T-cell (primary cell): ENCODE data around the gene ARRDC3. TPM values are rescaled to one million over a fixed set of nuclear protein-coding genes. Genes with fewer than 3 reads are reported as not detected.

Experiments used
- ATAC-seq, 4 experiments: fragments of 200-7000 bp in 3 of 4; fragments of 150-1000 bp in 1 of 4; cut with Tn5 transposase; replicated peaks in 1 of 4; 1 replicate in 3 of 4; 2 replicates in 1 of 4; pipeline ENCODE4 v1.10.0; 2021; ENCODE audit warnings: moderate library complexity in 3 of 4, mild to moderate bottlenecking in 2 of 4, moderate number of reproducible peaks in 1 of 4
- CTCF ChIA-PET, 2 donors: fragments of 300-600 bp; sonication (Branson Sonifier 250); formaldehyde crosslinking; loops; one replicate each; lab custom pipeline; 2022; ENCODE audit warnings: antibody characterized with exemption in 2 of 2; lab: Charles Lee
- POLR2A ChIA-PET, 2 donors: fragments of 300-600 bp; sonication (Branson Sonifier 250); formaldehyde crosslinking; loops; one replicate each; lab custom pipeline; 2022; ENCODE audit warnings: antibody characterized with exemption in 2 of 2; lab: Charles Lee
- DNase-seq, 35 experiments: peaks; one replicate each; pipeline versions ENCODE4 v3.0.0 to v3.0.0-alpha.2; 2013 to 2023
- H3K27ac ChIP-seq: one replicate; pipeline ENCODE4 v1.5.1; 2013; ENCODE audit warnings: low read length
- H3K27me3 ChIP-seq, 2 experiments: replicated peaks in 1 of 2; 1 replicate in 1 of 2; 2 replicates in 1 of 2; pipeline versions ENCODE4 v1.6.1 to v1.7.0; 2013; ENCODE audit warnings: low read length in 1 of 2, mixed read lengths in 1 of 2; ENCODE audit not compliant: control insufficient read depth in 2 of 2, insufficient read depth in 2 of 2; ENCODE audit errors: extremely low read depth in 1 of 2
- H3K36me3 ChIP-seq, 2 donors: 1 replicate in 1 of 2; 2 replicates in 1 of 2; pipeline versions ENCODE4 v1.6.1 to v1.7.0; 2013; ENCODE audit warnings: low read length in 1 of 2; ENCODE audit not compliant: control insufficient read depth in 2 of 2, insufficient read depth in 1 of 2; ENCODE audit errors: extremely low read depth in 1 of 2
- H3K4me1 ChIP-seq, 2 experiments: 1 replicate in 1 of 2; 2 replicates in 1 of 2; pipeline versions ENCODE4 v1.6.1 to v1.7.0; 2013; ENCODE audit warnings: low read length in 2 of 2, mixed read lengths in 1 of 2; ENCODE audit not compliant: insufficient read depth in 2 of 2, control insufficient read depth in 1 of 2; ENCODE audit errors: extremely low read depth in 1 of 2
- H3K4me3 ChIP-seq, 2 donors: 1 replicate in 1 of 2; 2 replicates in 1 of 2; pipeline versions ENCODE4 v1.5.1 to v1.7.0; 2013; ENCODE audit warnings: mild to moderate bottlenecking in 2 of 2, low read length in 1 of 2, moderate library complexity in 1 of 2; ENCODE audit not compliant: control insufficient read depth in 1 of 2; ENCODE audit errors: extremely low read depth in 1 of 2
- H3K9me3 ChIP-seq: 2 replicates; pipeline ENCODE4 v1.7.0; 2013
- H3K27ac Mint-ChIP-seq, 2 donors: one replicate each; pipeline ENCODE4 v1.8.0; 2020 to 2021; ENCODE audit warnings: mild to moderate bottlenecking in 2 of 2, mixed read lengths in 2 of 2
- H3K27me3 Mint-ChIP-seq, 2 donors: one replicate each; pipeline ENCODE4 v1.8.0; 2021 to 2022; ENCODE audit warnings: mixed read lengths in 2 of 2
- H3K36me3 Mint-ChIP-seq: one replicate; pipeline ENCODE4 v1.8.0; 2021; ENCODE audit warnings: mixed read lengths
- H3K4me1 Mint-ChIP-seq, 3 donors: one replicate each; pipeline ENCODE4 v1.8.0; 2020 to 2022; ENCODE audit warnings: mixed read lengths in 3 of 3, mild to moderate bottlenecking in 1 of 3
- H3K4me3 Mint-ChIP-seq, 3 donors: one replicate each; pipeline ENCODE4 v1.8.0; 2020 to 2022; ENCODE audit warnings: mild to moderate bottlenecking in 3 of 3, mixed read lengths in 3 of 3, moderate library complexity in 3 of 3
- H3K9me3 Mint-ChIP-seq, 3 donors: one replicate each; pipeline ENCODE4 v1.8.0; 2020 to 2022; ENCODE audit warnings: mixed read lengths in 3 of 3
- WGBS: methylation state at CpG from one replicate; pipeline ENCODE4 v1.1.5; 2013; ENCODE audit warnings: missing lambda C conversion rate; ENCODE audit not compliant: insufficient coverage; 5-methylcytosine and 5-hydroxymethylcytosine counted together
- total RNA-seq, 35 experiments: library from RNA in 6 of 35; stranded (reverse) in 6 of 35; fragments of 120-200 nt in 1 of 35; gene quantifications; one replicate each; pipeline versions ENCODE4 v1.2.1 to v1.2.4 and lab custom pipeline; 2013 to 2026

Gene ARRDC3
- total RNA-seq, 5 donors from 2014 or later (not counting 1 experiment from before 2014, with no cell fraction given), result 107 to 219 (median 127) TPM

DNA sequence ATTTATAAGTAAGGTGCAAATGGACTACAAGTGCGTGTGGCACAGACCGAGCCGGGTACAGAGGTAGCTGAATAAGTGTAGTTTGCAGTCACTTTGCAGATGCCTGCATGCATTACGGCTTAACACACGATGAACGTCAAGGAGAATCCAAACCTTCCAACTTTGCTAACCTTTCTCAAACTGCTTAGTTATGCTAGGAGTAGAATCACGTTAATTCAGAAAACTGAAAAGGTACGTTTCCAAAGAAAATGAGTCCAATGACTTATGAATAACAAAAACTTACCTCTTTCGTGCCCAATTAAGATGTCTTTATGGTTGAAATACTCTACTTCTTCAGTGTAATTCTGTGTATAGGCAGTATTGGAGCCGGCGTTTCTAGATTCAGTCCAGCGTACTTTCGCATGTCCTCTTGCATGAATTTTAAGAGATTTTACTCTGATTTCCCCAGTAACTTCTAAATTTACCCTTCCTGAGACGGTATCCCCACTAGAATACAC is 539 bp downstream of the ARRDC3 start:
- Mint-ChIP-seq H3K27ac (peak overlapping the region; percentile 99), H3K36me3 (peaks cover 20% of the 10 kb centered on the region), H3K4me3 (peak overlapping the region; percentile 91 to 96 (median 92)), H3K27me3 (no peaks in the 10 kb centered on the region), H3K4me1 (peaks cover 29 to 32% (median 30%) of the 10 kb centered on the region in 3 donors), H3K9me3 (no peaks in the 10 kb centered on the region)
- POLR2A ChIA-PET, result interaction anchor here (0.6 to 2.0 kb wide), 20 partner anchors 8 to 972 kb away, joined by 3 to 17 read pairs (median 4); partner anchors contain the start of genes CETN3 (in 1 of the 2), LYSMD3 (in 1 of the 2), MBLAC2 (in 1 of the 2) and POLR3G (in 1 of the 2)
- CTCF ChIA-PET, result interaction anchor here in 1 of 2 donors (0.7 to 5.7 kb wide), 11 partner anchors 10 to 972 kb away, joined by 3 to 126 read pairs (median 4); partner anchors contain the start of gene CETN3
- Histone ChIP-seq H3K36me3 (peaks cover 0 to 4% of the 10 kb centered on the region in 2 donors), H3K4me3 (peak overlapping the region; percentile 96 to 97), H3K9me3 (no peaks in the 10 kb centered on the region), H3K4me1 (peaks cover 11 to 17% of the 10 kb centered on the region in 2 experiments), H3K27me3 (no peaks in the 10 kb centered on the region), H3K27ac (peak overlapping the region; percentile 99)
- DNase-seq (peak in 20 of 35 experiments; percentile 6 to 59 (median 22)), ATAC-seq (no peak)
- no CpG with 5 or more reads among the region's 14 CpGs for WGBS

DNA sequence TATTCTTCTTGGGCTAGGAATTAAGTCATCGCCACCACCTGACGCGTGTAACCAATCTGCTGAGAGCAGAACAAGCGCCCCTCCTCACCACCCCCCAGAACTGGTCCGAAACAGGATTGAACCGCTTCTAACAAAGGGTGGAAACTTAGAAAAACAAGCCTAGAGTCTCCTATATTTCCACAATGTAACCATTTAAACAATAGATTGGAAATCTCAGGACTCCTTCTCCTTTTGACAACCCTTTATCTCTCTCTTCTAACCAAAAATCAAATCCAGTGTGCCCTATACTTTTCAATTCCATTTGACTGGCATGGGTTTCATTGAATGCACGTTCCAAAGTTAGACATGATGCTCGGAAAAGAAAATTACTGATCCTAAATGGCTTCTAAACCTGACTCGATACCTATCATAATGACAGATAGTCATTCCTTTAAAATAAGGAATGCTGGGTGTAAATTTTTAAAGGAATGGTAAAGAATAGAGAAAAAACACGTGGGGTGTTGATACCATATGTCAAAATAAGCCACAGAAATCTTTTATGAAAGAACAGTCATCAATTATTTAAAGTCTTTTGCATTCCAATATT is 1.2 kb downstream of the ARRDC3 start:
- peak overlapping the region; percentile 99 for H3K27ac ChIP-seq
- peaks cover 0 to 4% of the 10 kb centered on the region in 2 donors for H3K36me3 ChIP-seq
- Mint-ChIP-seq H3K9me3 (no peaks in the 10 kb centered on the region), H3K27ac (peak overlapping the region; percentile 99), H3K4me1 (peaks cover 29 to 39% (median 37%) of the 10 kb centered on the region in 3 donors), H3K27me3 (no peaks in the 10 kb centered on the region), H3K4me3 (peak overlapping the region; percentile 91 to 96 (median 92)), H3K36me3 (peaks cover 27% of the 10 kb centered on the region)
- ATAC-seq, result peak in 3 of 4 experiments; percentile 10 to 29 (median 18)
- H3K9me3 ChIP-seq, result no peaks in the 10 kb centered on the region
- ChIA-PET CTCF (interaction anchor here in 1 of 2 donors (1.7 kb wide), 1 partner anchor 68 kb away, joined by 4 read pairs; no protein-coding TSS in a partner anchor), POLR2A (interaction anchor here in 1 of 2 donors (1.9 kb wide), 3 partner anchors 68 to 103 kb away, joined by 4 to 17 read pairs (median 13); no protein-coding TSS in a partner anchor)
- peak overlapping the region; percentile 96 to 97 for H3K4me3 ChIP-seq
- peaks cover 11 to 17% of the 10 kb centered on the region in 2 experiments for H3K4me1 ChIP-seq
- H3K27me3 ChIP-seq, result no peaks in the 10 kb centered on the region
- DNase-seq, result peak; percentile 35 to 87 (median 77)
- WGBS, result 0% methylated on average over 6 of the region's 10 CpGs

DNA sequence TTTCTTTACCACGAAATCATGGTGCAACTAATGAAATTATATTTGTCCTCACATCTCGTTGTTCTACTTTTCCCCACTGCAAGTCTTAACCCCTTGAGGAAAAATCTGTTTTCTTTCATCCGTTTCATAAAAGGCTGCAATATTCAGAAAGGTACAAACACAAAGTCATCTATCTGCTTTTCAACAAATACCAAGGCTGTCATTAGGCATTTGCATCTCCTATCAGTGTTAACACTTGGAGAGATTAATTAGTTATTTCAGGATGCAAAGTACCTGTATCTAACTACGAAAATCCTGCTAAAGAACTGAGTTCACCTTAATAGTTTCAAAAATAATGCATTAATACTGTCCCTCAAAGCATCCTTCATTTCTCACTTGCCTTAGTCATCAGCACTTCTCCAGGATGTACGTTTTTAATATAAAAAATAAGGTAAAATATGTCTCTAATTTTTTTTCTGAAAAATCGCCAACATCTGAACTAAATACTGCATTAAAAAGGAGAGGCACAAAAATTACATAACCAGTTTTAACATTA is 1.8 kb downstream of the ARRDC3 start:
- no peak for ATAC-seq
- POLR2A ChIA-PET, result interaction anchor here (0.6 to 2.1 kb wide), 25 partner anchors 10 to 972 kb away, joined by 3 to 22 read pairs (median 6); partner anchors contain the start of genes CETN3 (in 2 of the 2) and LYSMD3 (in 1 of the 2)
- Histone ChIP-seq H3K9me3 (no peaks in the 10 kb centered on the region), H3K4me3 (peak overlapping the region; percentile 96 to 97), H3K36me3 (peaks cover 0 to 7% of the 10 kb centered on the region in 2 donors), H3K4me1 (peaks cover 14 to 17% of the 10 kb centered on the region in 2 experiments), H3K27ac (peak overlapping the region; percentile 99), H3K27me3 (no peaks in the 10 kb centered on the region)
- H3K4me3 Mint-ChIP-seq, result peak overlapping the region; percentile 91 to 96 (median 92)
- WGBS, result no CpG with 5 or more reads among the region's 6 CpGs
- H3K9me3 Mint-ChIP-seq, result no peaks in the 10 kb centered on the region
- H3K27ac Mint-ChIP-seq, result peak overlapping the region; percentile 99
- H3K27me3 Mint-ChIP-seq, result no peaks in the 10 kb centered on the region
- peaks cover 28% of the 10 kb centered on the region for H3K36me3 Mint-ChIP-seq
- CTCF ChIA-PET, result interaction anchor here in 1 of 2 donors (0.7 to 1.1 kb wide), 5 partner anchors 50 to 907 kb away, joined by 3 read pairs; partner anchors contain the start of genes MBLAC2 and POLR3G
- H3K4me1 Mint-ChIP-seq, result peaks cover 29 to 40% (median 40%) of the 10 kb centered on the region in 3 donors
- DNase-seq, result no peak

DNA sequence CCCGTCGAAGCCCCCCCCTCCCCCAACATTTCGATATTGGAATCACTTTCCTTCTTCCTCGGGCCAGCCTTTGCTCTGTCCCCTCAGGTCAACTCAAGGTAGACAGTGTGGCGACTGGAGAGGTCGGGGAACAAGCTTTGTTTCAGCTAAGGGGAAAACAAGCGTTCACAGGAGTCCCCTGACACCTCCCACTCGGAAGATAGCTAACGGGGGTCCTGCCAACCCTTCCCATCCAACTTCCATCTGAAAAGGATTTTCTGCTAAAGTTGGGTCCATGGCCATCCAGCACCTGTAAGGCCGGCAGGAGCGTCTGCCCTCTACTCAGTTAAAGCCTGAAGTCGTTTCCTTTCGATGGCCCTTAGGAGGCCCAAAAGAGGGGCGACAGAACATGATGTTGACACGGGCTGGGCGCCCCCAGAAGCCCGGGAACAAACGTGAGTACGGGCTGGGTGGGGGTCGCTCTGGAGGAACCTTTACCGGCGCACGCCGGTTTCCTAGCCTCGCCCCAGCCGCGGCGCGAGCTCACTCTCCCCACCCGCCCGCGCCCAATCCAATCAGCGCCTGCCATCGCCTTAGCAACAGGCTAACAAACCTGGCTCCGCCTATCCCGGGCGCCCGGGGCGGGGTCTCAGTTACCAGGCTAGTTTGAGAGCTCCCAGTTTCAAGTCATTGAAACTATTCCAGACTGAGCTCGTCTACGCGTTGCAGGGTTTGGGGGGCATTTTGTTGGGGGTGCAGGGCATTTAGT is 2.5 kb downstream of the ARRDC3 start:
- Histone ChIP-seq H3K27ac (peak overlapping the region; percentile 99), H3K4me3 (peak overlapping the region; percentile 96 to 97), H3K36me3 (peaks cover 0 to 9% of the 10 kb centered on the region in 2 donors), H3K4me1 (peaks cover 14 to 17% of the 10 kb centered on the region in 2 experiments), H3K9me3 (no peaks in the 10 kb centered on the region), H3K27me3 (no peaks in the 10 kb centered on the region)
- Mint-ChIP-seq H3K4me1 (peaks cover 29 to 45% (median 42%) of the 10 kb centered on the region in 3 donors), H3K9me3 (no peaks in the 10 kb centered on the region), H3K4me3 (peak overlapping the region; percentile 91 to 96 (median 92)), H3K27me3 (no peaks in the 10 kb centered on the region), H3K36me3 (peaks cover 31% of the 10 kb centered on the region), H3K27ac (peak overlapping the region; percentile 99)
- under 1% methylated on average over 28 of the region's 42 CpGs for WGBS
- ATAC-seq (peak; percentile 66 to 72 (median 70)), DNase-seq (peak; percentile 96 to 99 (median 98))
- ChIA-PET CTCF (interaction anchor here in 1 of 2 donors (0.6 to 1.2 kb wide), 8 partner anchors 10 to 906 kb away, joined by 3 to 5 read pairs (median 3); partner anchors contain the start of genes MBLAC2 and POLR3G), POLR2A (interaction anchor here (0.6 to 2.1 kb wide), 29 partner anchors 9 to 971 kb away, joined by 3 to 22 read pairs (median 5); partner anchors contain the start of genes CETN3 (in 2 of the 2), LYSMD3 (in 1 of the 2), MBLAC2 (in 1 of the 2) and POLR3G (in 1 of the 2))

DNA sequence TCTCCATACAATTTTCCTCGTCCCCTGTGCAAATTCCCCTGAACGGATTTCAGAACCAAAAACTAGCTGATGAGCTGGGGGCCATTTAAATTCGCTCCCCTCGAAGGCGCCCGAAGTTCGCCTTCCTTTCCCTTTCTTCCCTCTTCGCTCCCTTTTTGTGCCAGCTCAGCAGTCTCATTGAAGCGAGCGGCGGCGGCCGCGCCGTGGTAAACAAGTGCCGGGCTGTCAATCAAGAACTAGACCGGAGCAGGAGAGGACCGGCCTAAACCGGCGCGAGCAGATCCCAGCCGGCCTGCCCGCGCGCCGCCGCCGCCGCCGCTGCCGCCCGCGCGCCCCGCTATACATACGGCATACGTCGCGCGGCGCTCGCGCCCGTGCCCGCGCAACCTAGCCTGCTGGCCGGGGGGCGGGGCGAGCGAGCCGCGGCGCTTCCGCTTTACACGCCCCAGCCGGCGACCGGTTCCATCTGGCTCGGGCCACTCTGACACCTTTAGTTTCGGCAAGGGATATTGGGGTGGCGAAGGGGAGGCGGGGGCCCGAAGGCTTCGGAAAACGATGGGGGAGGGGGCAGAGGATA is 3.1 kb downstream of the ARRDC3 start:
- Histone ChIP-seq H3K36me3 (peaks cover 0 to 14% of the 10 kb centered on the region in 2 donors), H3K27ac (peak overlapping the region; percentile 99), H3K27me3 (no peaks in the 10 kb centered on the region), H3K4me1 (peaks cover 14 to 17% of the 10 kb centered on the region in 2 experiments), H3K4me3 (peak overlapping the region; percentile 96 to 97), H3K9me3 (no peaks in the 10 kb centered on the region)
- Mint-ChIP-seq H3K9me3 (no peaks in the 10 kb centered on the region), H3K36me3 (peaks cover 32% of the 10 kb centered on the region), H3K4me1 (peaks cover 29 to 47% (median 45%) of the 10 kb centered on the region in 3 donors), H3K27me3 (no peaks in the 10 kb centered on the region), H3K27ac (peak overlapping the region; percentile 99 to 100), H3K4me3 (peak overlapping the region; percentile 91 to 96 (median 92))
- ChIA-PET POLR2A (interaction anchor here (0.6 to 2.1 kb wide), 8 partner anchors 10 to 851 kb away, joined by 3 to 9 read pairs (median 4); partner anchors contain the start of gene LYSMD3 (in 1 of the 2)), CTCF (interaction anchor here in 1 of 2 donors (0.8 to 1.2 kb wide), 2 partner anchors 68 to 82 kb away, joined by 3 to 4 read pairs; no protein-coding TSS in a partner anchor)
- DNase-seq (peak; percentile 88 to 99 (median 93)), ATAC-seq (peak; percentile 63 to 69 (median 66))
- 0% methylated on average over 58 of the region's 65 CpGs for WGBS
